OCI-LY1 (cell line): ENCODE data around the gene SLC22A15.
"Not testable (repeated sequence)": the region's sequence is repeated elsewhere in the genome, so short reads cannot be mapped to it uniquely, and the experiment has no call there.

Experiments used
- H2AFZ ChIP-seq: fragments of 200-600 bp; sonication (generic), shearing (Covaris generic); 2 replicates; pipeline ENCODE4 v1.6.0; 2014; ENCODE audit warnings: antibody characterized with exemption, mild to moderate bottlenecking, low read length
- H3F3A ChIP-seq: fragments of 200-600 bp; sonication (generic), shearing (Covaris generic); 2 replicates; pipeline ENCODE4 v1.6.0; 2014; ENCODE audit warnings: mild to moderate bottlenecking, antibody characterized with exemption, low read length, moderate library complexity; ENCODE audit not compliant: insufficient read depth
- H3K27ac ChIP-seq: fragments of 200-600 bp; sonication (generic); 2 replicates; pipeline ENCODE4 v1.5.1; 2014; ENCODE audit warnings: low read length, mixed run types, mild to moderate bottlenecking, low read depth; ENCODE audit not compliant: poor library complexity, severe bottlenecking
- H3K27me3 ChIP-seq: fragments of 200-600 bp; sonication (generic); 2 replicates; pipeline ENCODE4 v1.6.0; 2014; ENCODE audit warnings: antibody characterized with exemption, mild to moderate bottlenecking, low read length, moderate library complexity; ENCODE audit not compliant: insufficient read depth
- H3K36me3 ChIP-seq: fragments of 200-600 bp; sonication (generic); 2 replicates; pipeline ENCODE4 v1.6.1; 2014; ENCODE audit warnings: mild to moderate bottlenecking, antibody characterized with exemption, low read length, moderate library complexity, mixed read lengths; ENCODE audit not compliant: insufficient read depth
- H3K4me1 ChIP-seq: fragments of 200-600 bp; sonication (generic); 2 replicates; pipeline ENCODE4 v1.5.1; 2014; ENCODE audit warnings: mild to moderate bottlenecking, low read length, moderate library complexity; ENCODE audit not compliant: insufficient read depth, severe bottlenecking
- H3K4me2 ChIP-seq: fragments of 200-600 bp; sonication (generic), shearing (Covaris generic); 2 replicates; pipeline ENCODE4 v1.6.1; 2014; ENCODE audit warnings: low read length
- H3K4me3 ChIP-seq: fragments of 200-600 bp; sonication (generic); 2 replicates; pipeline ENCODE4 v1.5.1; 2014; ENCODE audit warnings: low read length, low read depth, mild to moderate bottlenecking, mixed read lengths; ENCODE audit not compliant: poor library complexity, severe bottlenecking
- H3K79me2 ChIP-seq: fragments of 200-600 bp; shearing (Covaris generic); 2 replicates; pipeline ENCODE4 v1.6.1; 2016; ENCODE audit warnings: mixed run types, low read length, mixed read lengths; ENCODE audit not compliant: insufficient read depth
- H3K9ac ChIP-seq: fragments of 200-600 bp; sonication (generic), shearing (Covaris generic); 2 replicates; pipeline ENCODE4 v1.6.1; 2014; ENCODE audit warnings: mild to moderate bottlenecking, low read length, mixed read lengths
- H3K9me2 ChIP-seq: fragments of 200-600 bp; sonication (generic), shearing (Covaris generic); 2 replicates; pipeline ENCODE4 v1.6.1; 2014; ENCODE audit warnings: low read depth, mild to moderate bottlenecking, low read length, mixed read lengths
- H3K9me3 ChIP-seq: fragments of 200-600 bp; shearing (Covaris generic); 2 replicates; pipeline ENCODE4 v1.6.1; 2014; ENCODE audit warnings: low read length, mixed read lengths
- H4K20me1 ChIP-seq: fragments of 200-600 bp; sonication (generic), shearing (Covaris generic); 2 replicates; pipeline ENCODE4 v1.6.0; 2016; ENCODE audit warnings: mild to moderate bottlenecking, low read length; ENCODE audit not compliant: insufficient read depth
- CTCF ChIP-seq: fragments of 200-600 bp; sonication (generic), shearing (Covaris generic); IDR thresholded peaks from 2 replicates; pipeline ENCODE4 v1.5.1; 2017; ENCODE audit warnings: mild to moderate bottlenecking, antibody characterized with exemption, low read length, moderate library complexity, mixed read lengths
- EZH2 ChIP-seq: fragments of 200-600 bp; sonication (generic), shearing (Covaris generic); IDR thresholded peaks from 2 replicates; pipeline ENCODE4 v1.8.0; 2017; ENCODE audit warnings: borderline replicate concordance, mixed run types, mild to moderate bottlenecking, antibody characterized with exemption, low read length, moderate library complexity, mixed read lengths

Gene SLC22A15

GRCh38 chr1:115958866-115959265, 17.4 kb upstream of the SLC22A15 start:
- Histone ChIP-seq H3K27me3 (no peaks in the 10 kb centered on the region), H3K4me1 (no peaks in the 10 kb centered on the region), H3K79me2 (no peaks in the 10 kb centered on the region), H3K27ac (no peak overlapping the region), H3K4me2 (no peak overlapping the region), H4K20me1 (no peaks in the 10 kb centered on the region), H3F3A (no peaks in the 10 kb centered on the region), H3K9ac (no peak overlapping the region), H3K36me3 (no peaks in the 10 kb centered on the region), H3K9me2 (no peaks in the 10 kb centered on the region), H2AFZ (no peak overlapping the region), H3K4me3 (no peak overlapping the region), H3K9me3 (no peaks in the 10 kb centered on the region)
- no peak for TF ChIP-seq EZH2
- TF ChIP-seq CTCF, result no peak

GRCh38 chr1:115969509-115969908, 6.8 kb upstream of the SLC22A15 start:
- Histone ChIP-seq H3K9me3 (no peaks in the 10 kb centered on the region), H4K20me1 (no peaks in the 10 kb centered on the region), H3K4me3 (no peak overlapping the region), H2AFZ (no peak overlapping the region), H3K27ac (no peak overlapping the region), H3K4me2 (no peak overlapping the region), H3K79me2 (no peaks in the 10 kb centered on the region), H3K36me3 (no peaks in the 10 kb centered on the region), H3F3A (no peaks in the 10 kb centered on the region), H3K27me3 (no peaks in the 10 kb centered on the region), H3K9ac (no peak overlapping the region), H3K4me1 (no peaks in the 10 kb centered on the region), H3K9me2 (no peaks in the 10 kb centered on the region)
- TF ChIP-seq CTCF (no peak), EZH2 (no peak)

- not testable (repeated sequence) for H3K9me2 ChIP-seq, H3K9ac ChIP-seq, H3K79me2 ChIP-seq, H3K9me3 ChIP-seq, H3K4me2 ChIP-seq, H3K4me3 ChIP-seq, H4K20me1 ChIP-seq, H3K36me3 ChIP-seq, H3K27ac ChIP-seq, H3K4me1 ChIP-seq, H3F3A ChIP-seq, H3K27me3 ChIP-seq, H2AFZ ChIP-seq
Observed at GRCh38 chr1:115971778-115972177, 4.5 kb upstream of the SLC22A15 start.

- no peak overlapping the region for H3K27ac ChIP-seq
- H3F3A ChIP-seq, result no peaks in the 10 kb centered on the region
- H3K4me2 ChIP-seq, result no peak overlapping the region
- H2AFZ ChIP-seq, result no peak overlapping the region
- no peaks in the 10 kb centered on the region for H4K20me1 ChIP-seq
- no peak overlapping the region for H3K9ac ChIP-seq
- H3K9me3 ChIP-seq, result no peaks in the 10 kb centered on the region
- H3K36me3 ChIP-seq, result no peaks in the 10 kb centered on the region
- no peaks in the 10 kb centered on the region for H3K4me1 ChIP-seq
- H3K79me2 ChIP-seq, result no peaks in the 10 kb centered on the region
- H3K27me3 ChIP-seq, result no peaks in the 10 kb centered on the region
- no peak overlapping the region for H3K4me3 ChIP-seq
- no peak for TF ChIP-seq CTCF
- no peak for TF ChIP-seq EZH2
- H3K9me2 ChIP-seq, result no peaks in the 10 kb centered on the region
Observed at GRCh38 chr1:115973154-115973553, 3.2 kb upstream of the SLC22A15 start.
